Retinal pigment epithelial cell (primary cell): Measurements from ENCODE around the gene DCAF8.

Source experiments
- DNase-seq: peaks from one replicate; pipeline ENCODE4 v3.0.0-alpha.2; 2010; ENCODE audit warnings: low read depth
- H3K4me3 ChIP-seq: 2 replicates; pipeline ENCODE4 v1.5.1; 2011; ENCODE audit warnings: mild to moderate bottlenecking, low read length, control low read depth, moderate library complexity
- CTCF ChIP-seq: conservative IDR thresholded peaks from 2 replicates; pipeline ENCODE4 v1.5.1; 2011; ENCODE audit warnings: low read depth, low read length, control low read depth, inconsistent platforms

The DCAF8 gene

GRCh38 chr1:160179336-160179735 is 83.0 kb downstream of the DCAF8 start:
- no peak for TF ChIP-seq CTCF
- no peak overlapping the region for H3K4me3 ChIP-seq
- DNase-seq, result no peak

DNA sequence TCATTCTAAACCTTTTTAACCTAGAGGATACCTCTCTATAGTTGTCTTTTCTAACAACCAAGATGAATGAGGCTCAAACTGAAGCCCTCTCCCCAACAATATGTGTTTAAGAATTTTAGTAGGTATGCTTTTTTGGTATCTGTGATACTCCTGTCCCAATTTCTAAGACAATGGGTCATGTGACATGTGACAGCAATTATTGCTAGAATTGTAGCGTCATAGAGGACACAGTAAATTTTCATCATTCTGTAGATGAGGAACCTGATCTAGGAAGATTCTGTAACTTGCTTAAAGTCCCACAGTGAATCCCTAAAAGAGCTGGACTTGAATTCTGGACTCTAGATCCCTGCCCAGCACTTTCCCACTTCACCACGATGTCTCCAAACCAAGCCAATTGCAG is 83.6 kb downstream of the DCAF8 start:
- no peak for DNase-seq
- no peak overlapping the region for H3K4me3 ChIP-seq
- no peak for TF ChIP-seq CTCF

GRCh38 chr1:160177667-160178066 is 84.7 kb downstream of the DCAF8 start:
- no peak for TF ChIP-seq CTCF
- H3K4me3 ChIP-seq, result no peak overlapping the region
- DNase-seq, result no peak

DNA sequence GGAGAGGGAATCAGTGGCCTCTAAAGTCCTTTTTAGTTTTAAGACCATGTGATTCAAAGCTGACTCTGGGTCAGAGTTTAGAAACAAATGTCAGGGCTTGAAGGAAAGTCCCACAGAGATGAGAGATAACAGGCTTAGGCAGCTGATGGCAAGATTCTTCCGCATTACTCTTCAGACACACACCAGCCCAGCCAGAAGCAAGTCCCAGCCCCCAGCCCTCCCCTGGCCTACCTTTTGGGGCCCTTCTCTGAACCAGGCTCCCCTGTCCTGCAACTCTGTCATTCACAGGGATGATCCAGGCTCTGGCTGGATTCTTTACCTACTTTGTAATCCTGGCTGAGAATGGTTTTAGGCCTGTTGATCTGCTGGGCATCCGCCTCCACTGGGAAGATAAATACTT is 85.1 kb downstream of the DCAF8 start:
- DNase-seq, result no peak
- H3K4me3 ChIP-seq, result no peak overlapping the region
- no peak for TF ChIP-seq CTCF

DNA sequence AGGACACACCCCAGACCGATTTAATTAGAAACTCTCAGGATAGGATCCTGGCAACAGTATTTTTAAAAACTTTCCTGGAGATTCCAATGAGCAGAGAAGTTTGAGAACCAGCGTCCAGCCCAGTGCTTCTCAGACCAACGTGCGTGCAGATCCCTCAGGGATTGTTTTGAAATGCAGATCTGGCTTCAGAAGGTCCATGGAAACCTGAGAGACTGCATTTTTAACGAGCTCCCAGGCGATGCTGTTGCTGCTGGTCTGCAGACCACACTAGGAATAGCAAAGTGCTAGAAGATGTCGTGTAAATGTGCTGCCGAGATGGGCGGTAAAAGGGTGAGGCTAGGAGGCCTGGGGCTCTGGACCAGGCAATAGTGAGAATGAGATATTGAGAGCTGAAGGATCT is 90.4 kb downstream of the DCAF8 start:
- DNase-seq, result no peak
- no peak for TF ChIP-seq CTCF
- no peak overlapping the region for H3K4me3 ChIP-seq

GRCh38 chr1:160171354-160171753 is 91.0 kb downstream of the DCAF8 start:
- no peak for DNase-seq

More at GRCh38 chr1:160171354-160171753, 91.0 kb downstream of the DCAF8 start:
- no peak for TF ChIP-seq CTCF
- no peak overlapping the region for H3K4me3 ChIP-seq
